Heart right ventricle (tissue), 16 donors: Measurements from ENCODE around the gene FBXO36. TPM values are rescaled to one million over a fixed set of nuclear protein-coding genes. Genes with fewer than 3 reads are reported as not detected.

Source experiments
- ATAC-seq, 8 donors: fragments of 200-7000 bp; cut with Tn5 transposase; one replicate each; pipeline ENCODE4 v1.9.1; 2020; ENCODE audit warnings: mild to moderate bottlenecking in 8 of 8, moderate library complexity in 8 of 8, moderate number of reproducible peaks in 1 of 8
- DNase-seq, 2 donors: peaks; one replicate each; pipeline ENCODE4 v3.0.0-alpha.2; 2020
- H3K27ac ChIP-seq, 10 donors: fragments of 200-600 bp; sonication (generic) in 2 of 10; one replicate each; pipeline versions ENCODE4 v1.5.0 to v1.8.0; 2020 to 2022; ENCODE audit warnings: mild to moderate bottlenecking in 3 of 10
- H3K27me3 ChIP-seq, 7 donors: fragments of 200-600 bp; one replicate each; pipeline ENCODE4 v1.8.0; 2021 to 2022; ENCODE audit warnings: mild to moderate bottlenecking in 2 of 7
- H3K36me3 ChIP-seq, 9 donors: fragments of 200-600 bp; sonication (generic) in 1 of 9; one replicate each; pipeline versions ENCODE4 v1.5.0 to v1.8.0; 2020 to 2022; ENCODE audit warnings: mild to moderate bottlenecking in 2 of 9
- H3K4me1 ChIP-seq, 9 donors: fragments of 200-600 bp; sonication (generic) in 1 of 9; one replicate each; pipeline versions ENCODE4 v1.5.0 to v1.8.0; 2020 to 2022; ENCODE audit warnings: mild to moderate bottlenecking in 4 of 9
- H3K4me3 ChIP-seq, 10 donors: fragments of 200-600 bp; sonication (generic) in 2 of 10; one replicate each; pipeline versions ENCODE4 v1.5.0 to v1.8.0; 2020 to 2022; ENCODE audit warnings: mild to moderate bottlenecking in 7 of 10, moderate library complexity in 2 of 10
- H3K9me3 ChIP-seq, 11 donors: fragments of 200-600 bp in 10 of 11; sonication (generic) in 2 of 11; one replicate each; pipeline versions ENCODE4 v1.5.0 to v1.8.0; 2013 to 2022; ENCODE audit warnings: mild to moderate bottlenecking in 2 of 11, control low read depth in 1 of 11, moderate library complexity in 1 of 11
- WGBS, 2 donors: extraction: QIAGEN DNeasy Blood & Tissue Kit; methylation state at CpG; one replicate each; pipeline ENCODE4 v1.1.7; 2013; ENCODE audit warnings: inconsistent platforms in 1 of 2; 5-methylcytosine and 5-hydroxymethylcytosine counted together
- intact Hi-C, 10 donors: fragments of 100-400 bp; cut with DNase I; formaldehyde crosslinking; loops; one replicate each; pipeline versions ENCODE4 v1.11.1 to v1.14.2; 2022
- polyA plus RNA-seq, 2 donors: library from polyadenylated mRNA; stranded (reverse); fragments of 200-250 nt; gene quantifications; one replicate each; pipeline ENCODE4 v1.2.3, GENCODE V29; 2013
- total RNA-seq, 10 donors: library from RNA; stranded (reverse); fragmentation: NEBNext Ultra II Directional in 3 of 10; extraction: Animal tissue kit (Norgen Biotek cat#: 25700) in 3 of 10; gene quantifications; one replicate each; pipeline versions ENCODE4 v1.2.1 to v1.2.4, GENCODE V29; 2021 to 2023
- TF ChIP-seq, protein P1 (sequence below), 9 donors: fragments of 200-600 bp; sonication (generic) in 2 of 9; IDR thresholded peaks; one replicate each; pipeline versions ENCODE4 v1.5.0 to v1.8.0; 2021 to 2022; ENCODE audit warnings: antibody characterized with exemption in 9 of 9, mild to moderate bottlenecking in 5 of 9, moderate library complexity in 1 of 9
- donor health status: Arrhythmogenic right ventricular cardiomyopathy.
- donor health status: ischemic (EF 13 %, LVEDD 7.1; RV severe dilation, severe dysfunction).
- donor health status: healthy with polysubstance abuse.
- donor health status: DM: no; HTN: yes; CAD: no.
- donor health status: DM: no; HTN: no; CAD: no.
- donor health status: ischemic (EF 25% LVEDD 6.9; RV normal size, moderate dysfunction).
- donor health status: ischemic (EF 25% LVEDD 5.7; RV mildly dilated, moderate dysfunction).
- donor health status: healthy.
- donor health status: DM: yes; HTN: yes; CAD: no.
- donor health status: Ischemic cardiomyopathy.
- donor health status: ischemic (EF 35%, LVEDD 5.7; RV mildly dilated, moderate dysfunction).
- donor health status: nonischemic (EF 11% LVEDD 7.7; RV severe dilation, severe dysfunction).
- donor health status: DM: yes; HTN: yes; CAD: no.
- donor health status: PGD.
- donor health status: ischemic (EF 29% LVEDD 5.4; RV normal size, mild dysfunction).
- donor health status: nonischemic (EF 23%, LVEDD 6.1; RV moderate dilation, normal function).

Gene FBXO36
- total and polyA plus RNA-seq, 12 donors, result 0.15 to 1.4 (median 1.2) TPM

GRCh38 chr2:230008708-230009066, 86.4 kb downstream of the FBXO36 start:
- TF ChIP-seq, protein P1, sequence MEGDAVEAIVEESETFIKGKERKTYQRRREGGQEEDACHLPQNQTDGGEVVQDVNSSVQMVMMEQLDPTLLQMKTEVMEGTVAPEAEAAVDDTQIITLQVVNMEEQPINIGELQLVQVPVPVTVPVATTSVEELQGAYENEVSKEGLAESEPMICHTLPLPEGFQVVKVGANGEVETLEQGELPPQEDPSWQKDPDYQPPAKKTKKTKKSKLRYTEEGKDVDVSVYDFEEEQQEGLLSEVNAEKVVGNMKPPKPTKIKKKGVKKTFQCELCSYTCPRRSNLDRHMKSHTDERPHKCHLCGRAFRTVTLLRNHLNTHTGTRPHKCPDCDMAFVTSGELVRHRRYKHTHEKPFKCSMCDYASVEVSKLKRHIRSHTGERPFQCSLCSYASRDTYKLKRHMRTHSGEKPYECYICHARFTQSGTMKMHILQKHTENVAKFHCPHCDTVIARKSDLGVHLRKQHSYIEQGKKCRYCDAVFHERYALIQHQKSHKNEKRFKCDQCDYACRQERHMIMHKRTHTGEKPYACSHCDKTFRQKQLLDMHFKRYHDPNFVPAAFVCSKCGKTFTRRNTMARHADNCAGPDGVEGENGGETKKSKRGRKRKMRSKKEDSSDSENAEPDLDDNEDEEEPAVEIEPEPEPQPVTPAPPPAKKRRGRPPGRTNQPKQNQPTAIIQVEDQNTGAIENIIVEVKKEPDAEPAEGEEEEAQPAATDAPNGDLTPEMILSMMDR (IDR thresholded peaks at IDR 0.05), result no peak
- Histone ChIP-seq H3K27ac (no peak overlapping the region), H3K4me3 (peak overlapping the region in 3 of 10 donors; percentile 10 to 27 (median 15)), H3K4me1 (peaks cover 0 to 10% (median 5%) of the 10 kb centered on the region in 9 donors), H3K9me3 (no peaks in the 10 kb centered on the region), H3K27me3 (no peaks in the 10 kb centered on the region), H3K36me3 (no peaks in the 10 kb centered on the region)
- DNase-seq (no peak), ATAC-seq (no peak)
- intact Hi-C loops, result loop anchor here (1.0 to 10.0 kb wide), 10 partner anchors 56 to 604 kb away; partner anchors contain the start of gene SLC16A14 (in 3 of the 10)
- WGBS, 2 donors, result 86% methylated on average over 1 of the region's 1 CpG

DNA sequence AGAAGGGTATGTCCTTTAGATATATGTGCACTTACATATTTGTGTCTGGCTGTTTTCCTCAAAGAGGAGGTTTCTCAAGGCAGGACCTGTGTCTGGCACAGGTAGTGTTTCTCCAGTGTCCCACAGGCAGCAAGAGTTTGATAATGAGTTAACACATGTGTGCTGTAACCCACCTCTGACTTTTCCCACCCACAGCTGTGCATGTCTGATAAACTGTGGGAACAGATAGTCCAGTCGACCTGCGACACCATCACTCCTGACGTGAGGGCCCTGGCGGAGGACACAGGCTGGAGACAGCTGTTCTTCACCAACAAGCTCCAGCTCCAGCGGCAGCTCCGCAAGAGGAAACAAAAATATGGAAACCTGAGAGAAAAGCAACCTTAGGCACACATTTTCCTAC, 88.2 kb downstream of the FBXO36 start:
- TF ChIP-seq, protein P1 (IDR thresholded peaks at IDR 0.05), result no peak
- ATAC-seq (no peak), DNase-seq (no peak)
- H3K9me3 ChIP-seq, result peaks cover 0 to under 1% (median 0%) of the 10 kb centered on the region in 11 donors
- H3K36me3 ChIP-seq, result no peaks in the 10 kb centered on the region
- 81% methylated on average over 6 of the region's 6 CpGs for WGBS, 2 donors
- H3K4me3 ChIP-seq, result no peak overlapping the region
- peaks cover 0 to 10% (median 5%) of the 10 kb centered on the region in 9 donors for H3K4me1 ChIP-seq
- intact Hi-C loops, result no loop called here
- H3K27me3 ChIP-seq, result no peaks in the 10 kb centered on the region
- H3K27ac ChIP-seq, result no peak overlapping the region

DNA sequence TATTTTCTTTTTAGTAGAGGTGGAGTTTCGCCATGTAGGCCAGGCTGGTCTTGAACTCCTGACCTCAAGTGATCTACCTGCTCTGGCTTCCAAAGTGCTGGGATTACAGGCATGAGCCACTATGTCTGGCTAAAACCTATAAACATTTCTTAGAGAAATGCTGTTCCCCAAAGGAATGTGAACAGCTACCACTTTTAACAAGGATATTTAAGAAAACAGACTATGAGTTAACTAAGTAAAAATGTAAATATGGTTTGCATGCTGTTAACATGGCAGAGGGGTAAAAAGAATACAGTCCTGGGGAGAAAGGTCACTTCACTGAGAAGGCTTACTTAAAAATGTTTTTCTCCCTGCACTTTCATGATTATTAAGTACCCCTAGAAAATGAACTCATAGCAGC, 89.3 kb downstream of the FBXO36 start:
- Histone ChIP-seq H3K27ac (no peak overlapping the region), H3K4me3 (no peak overlapping the region), H3K36me3 (no peaks in the 10 kb centered on the region), H3K9me3 (peaks cover 0 to 9% (median 0%) of the 10 kb centered on the region in 11 donors), H3K27me3 (no peaks in the 10 kb centered on the region), H3K4me1 (peaks cover 0 to 10% (median 5%) of the 10 kb centered on the region in 9 donors)
- ATAC-seq (no peak), DNase-seq (no peak)
- TF ChIP-seq, protein P1 (IDR thresholded peaks at IDR 0.05), result no peak
- intact Hi-C loops, result no loop called here
- 100% methylated on average over 1 of the region's 1 CpG for WGBS, 2 donors

DNA sequence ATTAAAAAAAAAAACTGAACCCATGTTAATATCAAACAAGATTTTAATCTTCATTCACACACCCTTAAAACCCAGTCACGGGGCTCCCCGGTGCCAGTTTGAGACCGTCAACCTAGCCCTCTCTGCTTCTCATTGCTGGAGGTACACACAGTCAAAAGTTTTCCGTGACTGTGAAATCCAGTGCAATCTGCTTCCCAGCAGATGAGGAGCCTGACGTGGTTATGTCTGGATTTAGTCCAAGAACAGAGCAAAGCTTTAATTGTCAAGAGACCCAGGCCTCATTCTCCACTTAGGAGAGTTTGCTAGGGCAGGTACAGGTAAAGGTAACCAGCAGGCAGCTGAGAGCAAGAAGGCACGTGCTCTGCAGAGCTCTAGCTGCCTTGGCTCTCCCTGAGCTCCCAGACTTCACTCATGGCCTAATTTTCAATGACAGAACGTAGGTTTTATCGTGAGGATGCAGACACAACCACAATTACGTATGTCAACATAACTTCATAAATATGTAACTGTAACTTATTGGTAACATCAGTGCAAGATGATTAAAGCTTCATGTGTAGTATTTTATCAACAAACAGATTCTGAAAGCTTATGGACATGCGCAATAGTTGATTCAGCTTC, 90.1 kb downstream of the FBXO36 start:
- Histone ChIP-seq H3K9me3 (peaks cover 0 to 13% (median 0%) of the 10 kb centered on the region in 11 donors), H3K4me1 (peaks cover 0 to 10% (median 5%) of the 10 kb centered on the region in 9 donors), H3K27me3 (no peaks in the 10 kb centered on the region), H3K4me3 (no peak overlapping the region), H3K27ac (no peak overlapping the region), H3K36me3 (no peaks in the 10 kb centered on the region)
- TF ChIP-seq, protein P1 (IDR thresholded peaks at IDR 0.05), result no peak
- DNase-seq (no peak), ATAC-seq (no peak)
- 90 to 91% methylated on average over 10 of the region's 10 CpGs for WGBS, 2 donors
- intact Hi-C loops, result no loop called here
